ENCODE measurements around the gene SLC16A5. TPM values are rescaled to one million over a fixed set of nuclear protein-coding genes. Genes with fewer than 3 reads are reported as not detected.
A peak's percentile ranks its signal among the peaks of the same experiment; 100 is the strongest.
"Not testable (repeated sequence)": the region's sequence is repeated elsewhere in the genome, so short reads cannot be mapped to it uniquely, and the experiment has no call there.

The SLC16A5 gene
- polyA plus RNA-seq, 4 donors = 23.5 to 35.4 (median 32.2) TPM

GRCh38 chr17:75115555-75115954, 27.8 kb downstream of the SLC16A5 start:
- peaks cover 0 to 43% (median 0%) of the 10 kb centered on the region in 3 donors for H3K36me3 ChIP-seq (ENCODE audit: control insufficient read depth in 3 of 3, insufficient read depth in 2 of 3, low read depth in 1 of 3, low read length in 3 of 3)
- H3K4me1 ChIP-seq (ENCODE audit: control insufficient read depth in 3 of 3, insufficient read depth in 2 of 3, low read depth in 1 of 3, low read length in 2 of 3) = peaks cover 2 to 25% (median 3%) of the 10 kb centered on the region in 3 donors
- no peak overlapping the region for H3K27ac ChIP-seq (ENCODE audit: low read depth in 1 of 3, low read length in 2 of 3)
- H3K4me3 ChIP-seq (ENCODE audit: low read depth in 1 of 3, low read length in 3 of 3) = no peak overlapping the region
- DNase-seq (no peak), FAIRE-seq (no peak)
- no peaks in the 10 kb centered on the region for H3K27me3 ChIP-seq (ENCODE audit: control insufficient read depth in 3 of 3, insufficient read depth in 3 of 3, low read length in 3 of 3)
- H3K9me3 ChIP-seq (ENCODE audit: control insufficient read depth in 2 of 2, insufficient read depth in 1 of 2, low read depth in 1 of 2, low read length in 1 of 2) = no peaks in the 10 kb centered on the region

GRCh38 chr17:75116737-75117136, 29.0 kb downstream of the SLC16A5 start:
- DNase-seq (no peak), FAIRE-seq (no peak)
- H3K36me3 ChIP-seq (ENCODE audit: control insufficient read depth in 3 of 3, insufficient read depth in 2 of 3, low read depth in 1 of 3, low read length in 3 of 3) = peaks cover 0 to 47% (median 0%) of the 10 kb centered on the region in 3 donors
- 69 to 90% (median 89%) methylated on average over 9 of the region's 9 CpGs for WGBS, 3 donors
- no peak overlapping the region for H3K27ac ChIP-seq (ENCODE audit: low read depth in 1 of 3, low read length in 2 of 3)
- peaks cover 2 to 22% (median 3%) of the 10 kb centered on the region in 3 donors for H3K4me1 ChIP-seq (ENCODE audit: control insufficient read depth in 3 of 3, insufficient read depth in 2 of 3, low read depth in 1 of 3, low read length in 2 of 3)
- H3K27me3 ChIP-seq (ENCODE audit: control insufficient read depth in 3 of 3, insufficient read depth in 3 of 3, low read length in 3 of 3) = no peaks in the 10 kb centered on the region
- no peaks in the 10 kb centered on the region for H3K9me3 ChIP-seq (ENCODE audit: control insufficient read depth in 2 of 2, insufficient read depth in 1 of 2, low read depth in 1 of 2, low read length in 1 of 2)
- H3K4me3 ChIP-seq (ENCODE audit: low read depth in 1 of 3, low read length in 3 of 3) = no peak overlapping the region

- FAIRE-seq (no peak), DNase-seq (no peak)
- Histone ChIP-seq H3K27ac (ENCODE audit: low read depth in 1 of 3, low read length in 2 of 3) (peak overlapping the region in 1 of 3 donors; percentile 72), H3K27me3 (ENCODE audit: control insufficient read depth in 3 of 3, insufficient read depth in 3 of 3, low read length in 3 of 3) (no peaks in the 10 kb centered on the region), H3K4me1 (ENCODE audit: control insufficient read depth in 3 of 3, insufficient read depth in 2 of 3, low read depth in 1 of 3, low read length in 2 of 3) (peaks cover 2 to 22% (median 3%) of the 10 kb centered on the region in 3 donors), H3K9me3 (ENCODE audit: control insufficient read depth in 2 of 2, insufficient read depth in 1 of 2, low read depth in 1 of 2, low read length in 1 of 2) (no peaks in the 10 kb centered on the region), H3K36me3 (ENCODE audit: control insufficient read depth in 3 of 3, insufficient read depth in 2 of 3, low read depth in 1 of 3, low read length in 3 of 3) (peaks cover 0 to 45% (median 0%) of the 10 kb centered on the region in 3 donors), H3K4me3 (ENCODE audit: low read depth in 1 of 3, low read length in 3 of 3) (no peak overlapping the region)
- 92 to 95% (median 94%) methylated on average over 14 of the region's 14 CpGs for WGBS, 3 donors
Observed at GRCh38 chr17:75118307-75118706, 30.6 kb downstream of the SLC16A5 start.

GRCh38 chr17:75124041-75124818, 36.5 kb downstream of the SLC16A5 start:
- peak overlapping the region; percentile 96 to 98 (median 96) for H3K27ac ChIP-seq (ENCODE audit: low read depth in 1 of 3, low read length in 2 of 3)
- no peaks in the 10 kb centered on the region for H3K9me3 ChIP-seq (ENCODE audit: control insufficient read depth in 2 of 2, insufficient read depth in 1 of 2, low read depth in 1 of 2, low read length in 1 of 2)
- 21 to 47% (median 32%) methylated on average over 19 of the region's 19 CpGs for WGBS, 3 donors
- no peaks in the 10 kb centered on the region for H3K27me3 ChIP-seq (ENCODE audit: control insufficient read depth in 3 of 3, insufficient read depth in 3 of 3, low read length in 3 of 3)
- peaks cover 0 to 46% (median 1%) of the 10 kb centered on the region in 3 donors for H3K36me3 ChIP-seq (ENCODE audit: control insufficient read depth in 3 of 3, insufficient read depth in 2 of 3, low read depth in 1 of 3, low read length in 3 of 3)
- DNase-seq = peak; percentile 97 to 99
- FAIRE-seq = no peak
- H3K4me1 ChIP-seq (ENCODE audit: control insufficient read depth in 3 of 3, insufficient read depth in 2 of 3, low read depth in 1 of 3, low read length in 2 of 3) = peaks cover 0 to 24% (median 6%) of the 10 kb centered on the region in 3 donors
- peak overlapping the region in 1 of 3 donors; percentile 6 for H3K4me3 ChIP-seq (ENCODE audit: low read depth in 1 of 3, low read length in 3 of 3)

- Histone ChIP-seq H3K9me3 (ENCODE audit: control insufficient read depth in 2 of 2, insufficient read depth in 1 of 2, low read depth in 1 of 2, low read length in 1 of 2) (no peaks in the 10 kb centered on the region), H3K36me3 (ENCODE audit: control insufficient read depth in 3 of 3, insufficient read depth in 2 of 3, low read depth in 1 of 3, low read length in 3 of 3) (peaks cover 0 to 50% (median 3%) of the 10 kb centered on the region in 3 donors), H3K4me3 (ENCODE audit: low read depth in 1 of 3, low read length in 3 of 3) (peak overlapping the region in 1 of 3 donors; percentile 6), H3K27ac (ENCODE audit: low read depth in 1 of 3, low read length in 2 of 3) (peak overlapping the region; percentile 96 to 98 (median 96)), H3K27me3 (ENCODE audit: control insufficient read depth in 3 of 3, insufficient read depth in 3 of 3, low read length in 3 of 3) (no peaks in the 10 kb centered on the region), H3K4me1 (ENCODE audit: control insufficient read depth in 3 of 3, insufficient read depth in 2 of 3, low read depth in 1 of 3, low read length in 2 of 3) (peaks cover 0 to 23% (median 6%) of the 10 kb centered on the region in 3 donors)
- 42 to 80% (median 57%) methylated on average over 4 of the region's 4 CpGs for WGBS, 3 donors
- no peak for FAIRE-seq
- DNase-seq = no peak
Observed at GRCh38 chr17:75124819-75125162, 37.0 kb downstream of the SLC16A5 start.

- FAIRE-seq = no peak
- H3K9me3 ChIP-seq (ENCODE audit: control insufficient read depth in 2 of 2, insufficient read depth in 1 of 2, low read depth in 1 of 2, low read length in 1 of 2) = no peaks in the 10 kb centered on the region
- H3K4me1 ChIP-seq (ENCODE audit: control insufficient read depth in 3 of 3, insufficient read depth in 2 of 3, low read depth in 1 of 3, low read length in 2 of 3) = peaks cover 0 to 31% (median 6%) of the 10 kb centered on the region in 3 donors
- WGBS, 3 donors = 50 to 83% (median 64%) methylated on average over 3 of the region's 3 CpGs
- H3K27me3 ChIP-seq (ENCODE audit: control insufficient read depth in 3 of 3, insufficient read depth in 3 of 3, low read length in 3 of 3) = no peaks in the 10 kb centered on the region
- H3K4me3 ChIP-seq (ENCODE audit: low read depth in 1 of 3, low read length in 3 of 3) = no peak overlapping the region
- no peak for DNase-seq
- peaks cover 0 to 54% (median 3%) of the 10 kb centered on the region in 3 donors for H3K36me3 ChIP-seq (ENCODE audit: control insufficient read depth in 3 of 3, insufficient read depth in 2 of 3, low read depth in 1 of 3, low read length in 3 of 3)
- no peak overlapping the region for H3K27ac ChIP-seq (ENCODE audit: low read depth in 1 of 3, low read length in 2 of 3)
Observed at GRCh38 chr17:75125984-75126383, 38.2 kb downstream of the SLC16A5 start.

GRCh38 chr17:75126954-75127353, 39.2 kb downstream of the SLC16A5 start:
- no peak overlapping the region for H3K4me3 ChIP-seq (ENCODE audit: low read depth in 1 of 3, low read length in 3 of 3)
- no peak overlapping the region for H3K27ac ChIP-seq (ENCODE audit: low read depth in 1 of 3, low read length in 2 of 3)
- H3K9me3 ChIP-seq (ENCODE audit: control insufficient read depth in 2 of 2, insufficient read depth in 1 of 2, low read depth in 1 of 2, low read length in 1 of 2) = no peaks in the 10 kb centered on the region
- DNase-seq (no peak), FAIRE-seq (no peak)
- WGBS, 3 donors = 86 to 94% (median 92%) methylated on average over 8 of the region's 8 CpGs
- H3K4me1 ChIP-seq (ENCODE audit: control insufficient read depth in 3 of 3, insufficient read depth in 2 of 3, low read depth in 1 of 3, low read length in 2 of 3) = peaks cover 0 to 33% (median 6%) of the 10 kb centered on the region in 3 donors
- peaks cover 0 to 51% (median 3%) of the 10 kb centered on the region in 3 donors for H3K36me3 ChIP-seq (ENCODE audit: control insufficient read depth in 3 of 3, insufficient read depth in 2 of 3, low read depth in 1 of 3, low read length in 3 of 3)
- no peaks in the 10 kb centered on the region for H3K27me3 ChIP-seq (ENCODE audit: control insufficient read depth in 3 of 3, insufficient read depth in 3 of 3, low read length in 3 of 3)

- WGBS, 3 donors = 74 to 85% (median 85%) methylated on average over 5 of the region's 5 CpGs
- Histone ChIP-seq H3K4me1 (ENCODE audit: control insufficient read depth in 3 of 3, insufficient read depth in 2 of 3, low read depth in 1 of 3, low read length in 2 of 3) (peaks cover 0 to 34% (median 6%) of the 10 kb centered on the region in 3 donors), H3K36me3 (ENCODE audit: control insufficient read depth in 3 of 3, insufficient read depth in 2 of 3, low read depth in 1 of 3, low read length in 3 of 3) (peaks cover 0 to 51% (median 3%) of the 10 kb centered on the region in 3 donors)
- H3K4me3 ChIP-seq (ENCODE audit: low read depth in 1 of 3, low read length in 3 of 3); H3K27me3 ChIP-seq (ENCODE audit: control insufficient read depth in 3 of 3, insufficient read depth in 3 of 3, low read length in 3 of 3); DNase-seq; H3K27ac ChIP-seq (ENCODE audit: low read depth in 1 of 3, low read length in 2 of 3); FAIRE-seq; H3K9me3 ChIP-seq (ENCODE audit: control insufficient read depth in 2 of 2, insufficient read depth in 1 of 2, low read depth in 1 of 2, low read length in 1 of 2): not testable (repeated sequence)
Observed at GRCh38 chr17:75127936-75128335, 40.2 kb downstream of the SLC16A5 start.

All from small intestine (tissue), 7 donors.